Fibroblast of villous mesenchyme (primary cell): Measurements from ENCODE around the gene ALX3. TPM values are rescaled to one million over a fixed set of nuclear protein-coding genes. Genes with fewer than 3 reads are reported as not detected.

ENCODE experiments used
- DNase-seq: peaks from one replicate; pipeline ENCODE4 v3.0.0-alpha.2; 2010; ENCODE audit warnings: low read depth
- H3K4me3 ChIP-seq: 2 replicates; pipeline ENCODE4 v1.5.1; 2011; ENCODE audit warnings: low read depth, mild to moderate bottlenecking, low read length
- total RNA-seq: library from RNA; depleted of rRNA; stranded (reverse); fragments of >200 nt; gene quantifications from 2 replicates; pipeline ENCODE4 v1.2.3, GENCODE V29; 2012
- TF ChIP-seq, protein P1 (sequence below): IDR thresholded peaks from 2 replicates; pipeline ENCODE4 v1.5.1; 2012; ENCODE audit warnings: low read depth, mild to moderate bottlenecking, low read length; ENCODE audit not compliant: insufficient read depth

ALX3 gene
- total RNA-seq, 1 donor: not detected

DNA sequence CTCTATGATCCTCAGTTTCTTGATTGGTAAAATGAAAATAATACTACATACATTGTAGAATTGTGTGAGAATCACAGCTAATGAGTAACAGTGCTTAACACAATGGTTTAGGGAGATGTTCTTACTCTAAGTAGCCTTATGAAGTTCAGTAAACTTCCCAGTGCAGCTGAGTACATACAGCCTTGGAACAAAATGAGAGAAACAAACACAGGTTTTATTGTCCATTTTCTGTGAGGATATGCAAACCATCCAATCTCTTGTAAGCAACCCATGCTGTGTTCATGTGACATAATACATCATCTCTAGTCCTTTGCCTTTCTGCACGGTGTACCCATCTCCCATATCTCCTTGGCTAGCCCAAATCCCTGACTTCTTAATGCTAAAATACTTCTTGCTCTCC, 50.7 kb downstream of the ALX3 start:
- no peak overlapping the region for H3K4me3 ChIP-seq
- DNase-seq: no peak
- TF ChIP-seq, protein P1, sequence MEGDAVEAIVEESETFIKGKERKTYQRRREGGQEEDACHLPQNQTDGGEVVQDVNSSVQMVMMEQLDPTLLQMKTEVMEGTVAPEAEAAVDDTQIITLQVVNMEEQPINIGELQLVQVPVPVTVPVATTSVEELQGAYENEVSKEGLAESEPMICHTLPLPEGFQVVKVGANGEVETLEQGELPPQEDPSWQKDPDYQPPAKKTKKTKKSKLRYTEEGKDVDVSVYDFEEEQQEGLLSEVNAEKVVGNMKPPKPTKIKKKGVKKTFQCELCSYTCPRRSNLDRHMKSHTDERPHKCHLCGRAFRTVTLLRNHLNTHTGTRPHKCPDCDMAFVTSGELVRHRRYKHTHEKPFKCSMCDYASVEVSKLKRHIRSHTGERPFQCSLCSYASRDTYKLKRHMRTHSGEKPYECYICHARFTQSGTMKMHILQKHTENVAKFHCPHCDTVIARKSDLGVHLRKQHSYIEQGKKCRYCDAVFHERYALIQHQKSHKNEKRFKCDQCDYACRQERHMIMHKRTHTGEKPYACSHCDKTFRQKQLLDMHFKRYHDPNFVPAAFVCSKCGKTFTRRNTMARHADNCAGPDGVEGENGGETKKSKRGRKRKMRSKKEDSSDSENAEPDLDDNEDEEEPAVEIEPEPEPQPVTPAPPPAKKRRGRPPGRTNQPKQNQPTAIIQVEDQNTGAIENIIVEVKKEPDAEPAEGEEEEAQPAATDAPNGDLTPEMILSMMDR: no peak

DNA sequence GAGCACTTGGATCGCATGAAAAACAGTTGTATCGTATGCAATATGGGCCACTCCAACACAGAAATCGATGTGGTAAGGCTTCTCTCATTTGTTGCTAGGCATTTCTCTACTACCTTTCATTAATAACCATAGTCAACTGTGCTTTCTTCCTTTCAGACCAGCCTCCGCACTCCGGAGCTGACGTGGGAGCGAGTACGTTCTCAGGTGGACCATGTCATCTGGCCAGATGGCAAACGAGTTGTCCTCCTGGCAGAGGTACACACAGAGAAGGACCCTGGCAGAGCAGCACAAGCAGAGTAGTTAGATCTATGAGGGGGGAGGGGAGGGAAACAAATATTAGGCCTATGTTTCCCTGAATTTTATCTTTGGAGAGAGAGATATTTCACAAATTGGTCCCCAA, 52.1 kb downstream of the ALX3 start:
- H3K4me3 ChIP-seq: no peak overlapping the region
- DNase-seq: no peak
- TF ChIP-seq, protein P1: no peak

DNA sequence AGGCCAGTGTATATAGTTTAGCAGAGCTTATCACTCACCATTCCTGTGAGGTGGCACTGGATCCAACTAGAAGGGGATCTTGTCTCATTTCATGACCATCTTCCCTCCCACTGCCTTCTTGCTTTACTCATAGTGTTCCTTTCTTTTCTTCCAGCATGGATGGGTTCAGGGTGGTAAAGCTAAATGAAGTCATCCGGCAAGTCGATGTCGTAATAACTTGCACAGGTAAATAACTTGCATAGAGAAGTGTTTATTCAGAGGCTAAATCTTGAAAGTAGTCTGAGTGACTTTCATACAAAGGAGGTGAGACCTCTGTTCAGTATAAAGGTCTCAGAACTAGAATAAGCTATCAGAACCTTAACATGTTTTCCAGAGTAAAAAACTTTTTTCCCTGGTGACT, 52.7 kb downstream of the ALX3 start:
- TF ChIP-seq, protein P1: no peak
- H3K4me3 ChIP-seq: no peak overlapping the region
- DNase-seq: no peak

DNA sequence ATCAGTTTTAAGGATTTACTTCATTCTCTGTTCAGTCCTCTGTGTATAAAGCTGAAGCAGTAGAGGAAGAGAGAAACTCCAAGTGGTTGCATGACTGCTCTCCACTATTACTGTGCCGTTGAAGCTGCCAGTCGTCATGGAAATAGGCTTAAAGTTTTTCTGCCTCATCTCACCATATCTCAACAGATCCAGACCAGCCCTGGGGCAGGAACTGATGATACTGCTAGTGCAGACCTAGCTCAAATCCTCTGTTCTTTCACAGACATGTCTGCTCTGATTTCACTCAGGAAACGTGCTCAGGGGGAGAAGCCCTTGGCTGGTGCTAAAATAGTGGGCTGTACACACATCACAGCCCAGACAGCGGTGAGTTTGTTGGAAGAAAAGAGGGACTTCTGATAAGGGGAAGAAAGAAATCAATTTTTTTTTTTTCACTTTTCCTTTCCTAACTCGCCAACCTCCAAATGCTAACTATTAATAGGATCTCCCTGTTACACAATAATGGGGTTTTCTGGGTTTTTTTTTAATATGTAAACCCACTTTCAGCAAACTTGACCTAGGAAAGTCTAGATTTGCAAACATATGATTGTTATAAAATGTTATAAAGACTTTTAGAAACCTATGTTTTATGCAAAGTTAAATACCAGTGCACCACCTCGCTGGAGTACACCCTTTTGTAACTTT, 58.2 kb downstream of the ALX3 start:
- DNase-seq: no peak
- no peak overlapping the region for H3K4me3 ChIP-seq
- TF ChIP-seq, protein P1: no peak

DNA sequence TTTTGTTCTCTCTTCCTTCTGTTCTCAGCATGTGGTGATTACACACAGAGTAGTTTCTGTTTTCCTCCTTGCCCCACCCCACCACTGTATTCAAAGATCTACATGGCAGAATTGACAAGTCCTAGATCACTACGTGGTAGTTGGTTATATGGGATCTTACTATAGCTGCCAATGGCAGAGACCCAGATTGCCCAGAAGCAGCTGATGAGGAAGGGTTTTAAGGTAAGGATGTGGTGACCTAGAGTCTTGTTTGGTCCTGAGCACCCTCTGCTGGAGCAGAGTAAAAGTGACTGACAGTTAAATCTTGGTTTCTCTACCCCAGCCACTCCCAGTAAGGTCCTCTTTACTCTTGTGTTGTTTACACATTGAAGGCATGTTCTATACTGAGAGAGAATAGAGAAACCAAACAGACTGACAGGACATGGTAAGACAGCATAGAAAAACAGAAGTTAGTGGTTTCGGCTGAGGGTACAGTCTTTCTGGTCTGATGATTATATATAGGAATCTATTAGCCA, 58.9 kb downstream of the ALX3 start:
- TF ChIP-seq, protein P1: peak; percentile 70
- H3K4me3 ChIP-seq: no peak overlapping the region
- DNase-seq: peak; percentile 79

Other genes starting within 250 kb of the ALX3 start
- gene CSF1, start 159.8 kb downstream of the ALX3 start, total RNA-seq: 24.5 and 64.8 TPM in 2 replicates
- gene AHCYL1, start 85.9 kb downstream of the ALX3 start, total RNA-seq: 49.0 and 66.9 TPM in 2 replicates
- gene STRIP1, start 36.0 kb downstream of the ALX3 start, total RNA-seq: 48.3 and 52.2 TPM in 2 replicates
- under 0.01 TPM in 1 of 2 replicates, not detected in the other for gene UBL4B, start 41.8 kb upstream of the ALX3 start, total RNA-seq
- under 0.01 TPM in 2 replicates for gene SLC6A17, start 79.8 kb upstream of the ALX3 start, total RNA-seq
- gene KCNC4, start 139.6 kb upstream of the ALX3 start, total RNA-seq: 0.64 and 1.7 TPM in 2 replicates